ENCODE data around the gene ZNF502.

The ZNF502 gene

DNA sequence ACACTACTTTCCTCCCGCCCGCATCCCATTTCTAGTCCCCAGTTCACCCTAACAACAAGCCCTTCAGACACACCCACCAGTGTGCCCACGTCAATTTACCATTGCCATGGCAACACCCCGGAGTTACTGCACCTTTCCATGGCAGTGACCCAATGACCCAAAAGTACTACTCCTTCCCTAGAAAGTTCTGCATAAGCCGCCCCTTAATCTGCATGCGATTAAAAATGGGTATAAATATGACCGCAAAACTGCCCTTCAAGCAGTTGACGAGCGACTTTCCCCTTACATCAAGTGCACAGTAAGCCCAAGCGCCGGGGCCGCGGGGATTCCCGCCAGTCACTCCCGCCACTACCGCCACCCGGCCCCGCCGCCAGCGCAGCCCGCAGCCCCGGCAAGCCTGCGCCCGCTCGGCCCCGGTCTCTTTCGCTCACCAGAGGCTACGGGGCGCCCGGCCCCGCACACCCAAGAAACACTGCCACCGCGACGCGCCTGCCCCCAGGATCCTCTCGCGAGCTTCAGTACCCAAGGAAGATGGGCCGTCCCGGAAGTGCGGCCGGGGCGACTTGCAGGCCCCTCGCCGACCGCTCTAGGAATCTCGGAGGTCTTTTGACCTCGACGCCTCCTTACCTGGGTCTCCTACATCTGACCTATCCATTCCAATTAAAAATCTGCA is 27.2 kb upstream of the ZNF502 start:
- TF ChIP-seq ZNF585B (tag by site-specific recombination; IDR thresholded peaks at IDR 0.05) = no peak
- no peak for TF ChIP-seq ZSCAN16 (tag by site-specific recombination; IDR thresholded peaks at IDR 0.05)
- no peak for TF ChIP-seq ZNF202 (tag by site-specific recombination; IDR thresholded peaks at IDR 0.05; ENCODE audit: borderline replicate concordance)
- TF ChIP-seq HOXC10 (CRISPR knock-in tag; IDR thresholded peaks at IDR 0.05) = no peak
- TF ChIP-seq ZNF266 (tag by site-specific recombination; IDR thresholded peaks at IDR 0.05; ENCODE audit: low read depth) = no peak
- TF ChIP-seq ZNF10 (tag by site-specific recombination; IDR thresholded peaks at IDR 0.05) = no peak
- TF ChIP-seq REPIN1 (tag by site-specific recombination; IDR thresholded peaks at IDR 0.05; ENCODE audit: low read depth) = no peak
- TF ChIP-seq ZNF121 (tag by site-specific recombination; IDR thresholded peaks at IDR 0.05) = no peak
- no peak for TF ChIP-seq ZNF221 (tag by site-specific recombination; IDR thresholded peaks at IDR 0.05; ENCODE audit: borderline replicate concordance)
- TF ChIP-seq TCF7L2 (IDR thresholded peaks at IDR 0.05; ENCODE audit: borderline replicate concordance, low read depth, low read length) = no peak
- TF ChIP-seq, protein P1, sequence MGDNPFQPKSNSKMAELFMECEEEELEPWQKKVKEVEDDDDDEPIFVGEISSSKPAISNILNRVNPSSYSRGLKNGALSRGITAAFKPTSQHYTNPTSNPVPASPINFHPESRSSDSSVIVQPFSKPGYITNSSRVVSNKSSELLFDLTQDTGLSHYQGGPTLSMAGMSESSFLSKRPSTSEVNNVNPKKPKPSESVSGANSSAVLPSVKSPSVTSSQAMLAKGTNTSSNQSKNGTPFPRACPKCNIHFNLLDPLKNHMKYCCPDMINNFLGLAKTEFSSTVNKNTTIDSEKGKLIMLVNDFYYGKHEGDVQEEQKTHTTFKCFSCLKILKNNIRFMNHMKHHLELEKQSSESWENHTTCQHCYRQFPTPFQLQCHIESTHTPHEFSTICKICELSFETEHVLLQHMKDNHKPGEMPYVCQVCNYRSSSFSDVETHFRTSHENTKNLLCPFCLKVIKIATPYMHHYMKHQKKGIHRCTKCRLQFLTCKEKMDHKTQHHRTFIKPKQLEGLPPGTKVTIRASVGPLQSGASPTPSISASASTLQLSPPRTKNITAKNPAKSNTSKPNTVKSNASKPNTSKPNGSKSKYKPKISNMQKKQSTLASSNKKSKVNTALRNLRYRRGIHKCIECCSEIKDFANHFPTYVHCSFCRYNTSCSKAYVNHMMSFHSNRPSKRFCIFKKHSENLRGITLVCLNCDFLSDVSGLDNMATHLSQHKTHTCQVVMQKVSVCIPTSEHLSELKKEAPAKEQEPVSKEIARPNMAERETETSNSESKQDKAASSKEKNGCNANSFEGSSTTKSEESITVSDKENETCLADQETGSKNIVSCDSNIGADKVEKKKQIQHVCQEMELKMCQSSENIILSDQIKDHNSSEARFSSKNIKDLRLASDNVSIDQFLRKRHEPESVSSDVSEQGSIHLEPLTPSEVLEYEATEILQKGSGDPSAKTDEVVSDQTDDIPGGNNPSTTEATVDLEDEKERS (tag by site-specific recombination; IDR thresholded peaks at IDR 0.05) = no peak
- TF ChIP-seq PRDM1 (tag by site-specific recombination; IDR thresholded peaks at IDR 0.05) = no peak
- no peak for TF ChIP-seq ZNF600 (tag by site-specific recombination; IDR thresholded peaks at IDR 0.05)
- H3K4me1 ChIP-seq (ENCODE audit: control insufficient read depth, insufficient read depth, low read length) = no peaks in the 10 kb centered on the region
- H3K9me3 ChIP-seq (ENCODE audit: control insufficient read depth, insufficient read depth, low read depth, low read length) = no peaks in the 10 kb centered on the region
- H3K36me3 ChIP-seq (ENCODE audit: control insufficient read depth in 2 of 2, insufficient read depth in 1 of 2, low read length in 2 of 2) = no peaks in the 10 kb centered on the region
- H3K27ac ChIP-seq (ENCODE audit: extremely low read depth, low read depth, low read length) = no peak overlapping the region
- ChIA-PET CTCF (no interaction called here), POLR2A (no interaction called here)
- H3K4me3 ChIP-seq (ENCODE audit: low read depth, low read length) = no peak overlapping the region

DNA sequence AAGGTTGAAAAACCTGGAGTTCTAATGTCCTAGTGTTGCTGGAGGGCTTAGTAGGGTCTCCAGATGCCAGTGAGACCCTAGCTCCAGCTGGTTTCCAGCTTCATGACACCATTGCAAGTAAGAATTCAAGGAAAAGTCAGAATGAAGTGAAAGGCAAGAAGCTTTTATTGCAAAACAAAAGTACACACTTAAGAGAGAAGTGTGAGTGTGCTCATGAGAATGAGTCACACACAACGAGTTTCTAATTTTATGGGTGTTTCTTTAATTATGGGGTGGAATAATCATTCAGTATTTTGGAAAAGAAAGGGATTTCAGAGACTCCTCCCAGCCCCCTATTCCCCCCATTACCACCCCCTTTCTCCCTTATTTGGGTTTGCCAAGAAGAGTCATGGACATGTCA is 24.6 kb upstream of the ZNF502 start:
- CTCF ChIA-PET = no interaction called here
- POLR2A ChIA-PET = no interaction called here
- Histone ChIP-seq H3K27ac (ENCODE audit: extremely low read depth, low read depth, low read length) (no peak overlapping the region), H3K4me1 (ENCODE audit: control insufficient read depth, insufficient read depth, low read length) (no peaks in the 10 kb centered on the region), H3K4me3 (ENCODE audit: low read depth, low read length) (no peak overlapping the region), H3K36me3 (ENCODE audit: control insufficient read depth in 2 of 2, insufficient read depth in 1 of 2, low read length in 2 of 2) (no peaks in the 10 kb centered on the region), H3K9me3 (ENCODE audit: control insufficient read depth, insufficient read depth, low read depth, low read length) (no peaks in the 10 kb centered on the region)
- TF ChIP-seq GLIS2 (tag by site-specific recombination; IDR thresholded peaks at IDR 0.05) (no peak), ZNF639 (tag by site-specific recombination; IDR thresholded peaks at IDR 0.05) (no peak), ZBTB26 (tag by site-specific recombination; optimal IDR thresholded peaks at IDR 0.05) (no peak), ZNF530 (tag by site-specific recombination; IDR thresholded peaks at IDR 0.05; ENCODE audit: low read depth) (no peak), ZNF544 (tag by site-specific recombination; IDR thresholded peaks at IDR 0.05) (no peak), ZNF221 (tag by site-specific recombination; IDR thresholded peaks at IDR 0.05; ENCODE audit: borderline replicate concordance) (no peak), ZNF157 (tag by site-specific recombination; IDR thresholded peaks at IDR 0.05) (no peak)
- TF ChIP-seq, protein P2, sequence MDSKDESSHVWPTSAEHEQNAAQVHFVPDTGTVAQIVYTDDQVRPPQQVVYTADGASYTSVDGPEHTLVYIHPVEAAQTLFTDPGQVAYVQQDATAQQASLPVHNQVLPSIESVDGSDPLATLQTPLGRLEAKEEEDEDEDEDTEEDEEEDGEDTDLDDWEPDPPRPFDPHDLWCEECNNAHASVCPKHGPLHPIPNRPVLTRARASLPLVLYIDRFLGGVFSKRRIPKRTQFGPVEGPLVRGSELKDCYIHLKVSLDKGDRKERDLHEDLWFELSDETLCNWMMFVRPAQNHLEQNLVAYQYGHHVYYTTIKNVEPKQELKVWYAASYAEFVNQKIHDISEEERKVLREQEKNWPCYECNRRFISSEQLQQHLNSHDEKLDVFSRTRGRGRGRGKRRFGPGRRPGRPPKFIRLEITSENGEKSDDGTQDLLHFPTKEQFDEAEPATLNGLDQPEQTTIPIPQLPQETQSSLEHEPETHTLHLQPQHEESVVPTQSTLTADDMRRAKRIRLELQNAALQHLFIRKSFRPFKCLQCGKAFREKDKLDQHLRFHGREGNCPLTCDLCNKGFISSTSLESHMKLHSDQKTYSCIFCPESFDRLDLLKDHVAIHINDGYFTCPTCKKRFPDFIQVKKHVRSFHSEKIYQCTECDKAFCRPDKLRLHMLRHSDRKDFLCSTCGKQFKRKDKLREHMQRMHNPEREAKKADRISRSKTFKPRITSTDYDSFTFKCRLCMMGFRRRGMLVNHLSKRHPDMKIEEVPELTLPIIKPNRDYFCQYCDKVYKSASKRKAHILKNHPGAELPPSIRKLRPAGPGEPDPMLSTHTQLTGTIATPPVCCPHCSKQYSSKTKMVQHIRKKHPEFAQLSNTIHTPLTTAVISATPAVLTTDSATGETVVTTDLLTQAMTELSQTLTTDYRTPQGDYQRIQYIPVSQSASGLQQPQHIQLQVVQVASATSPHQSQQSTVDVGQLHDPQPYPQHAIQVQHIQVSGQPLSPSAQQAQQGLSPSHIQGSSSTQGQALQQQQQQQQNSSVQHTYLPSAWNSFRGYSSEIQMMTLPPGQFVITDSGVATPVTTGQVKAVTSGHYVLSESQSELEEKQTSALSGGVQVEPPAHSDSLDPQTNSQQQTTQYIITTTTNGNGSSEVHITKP (tag by site-specific recombination; IDR thresholded peaks at IDR 0.05) = no peak
- TF ChIP-seq, protein P3, sequence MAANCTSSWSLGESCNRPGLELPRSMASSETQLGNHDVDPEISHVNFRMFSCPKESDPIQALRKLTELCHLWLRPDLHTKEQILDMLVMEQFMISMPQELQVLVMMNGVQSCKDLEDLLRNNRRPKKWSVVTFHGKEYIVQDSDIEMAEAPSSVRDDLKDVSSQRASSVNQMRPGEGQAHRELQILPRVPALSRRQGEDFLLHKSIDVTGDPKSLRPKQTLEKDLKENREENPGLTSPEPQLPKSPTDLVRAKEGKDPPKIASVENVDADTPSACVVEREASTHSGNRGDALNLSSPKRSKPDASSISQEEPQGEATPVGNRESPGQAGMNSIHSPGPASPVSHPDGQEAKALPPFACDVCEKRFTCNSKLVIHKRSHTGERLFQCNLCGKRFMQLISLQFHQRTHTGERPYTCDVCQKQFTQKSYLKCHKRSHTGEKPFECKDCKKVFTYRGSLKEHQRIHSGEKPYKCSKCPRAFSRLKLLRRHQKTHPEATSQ (tag by site-specific recombination; IDR thresholded peaks at IDR 0.05) = no peak
